A673 (cell line): ENCODE results near the gene CADPS2.

ENCODE experiments used
- EZH2 ChIP-seq: fragments of 200-600 bp; sonication (generic); IDR thresholded peaks from 2 replicates; pipeline ENCODE4 v1.6.1; 2017; ENCODE audit warnings: borderline replicate concordance, low read depth, mild to moderate bottlenecking, mixed read lengths, antibody characterized with exemption, low read length; ENCODE audit not compliant: poor library complexity, severe bottlenecking
- TF ChIP-seq, protein P1 (sequence below): fragments of 300-800, 200-600 bp; sonication (generic); conservative IDR thresholded peaks from 2 replicates; pipeline ENCODE4 v1.5.1; 2017; ENCODE audit warnings: low read depth, mild to moderate bottlenecking, antibody characterized with exemption, low read length, moderate library complexity, mixed read lengths

GRCh38 chr7:122695816-122696215 lies 190.4 kb downstream of the CADPS2 start:
- TF ChIP-seq, protein P1, sequence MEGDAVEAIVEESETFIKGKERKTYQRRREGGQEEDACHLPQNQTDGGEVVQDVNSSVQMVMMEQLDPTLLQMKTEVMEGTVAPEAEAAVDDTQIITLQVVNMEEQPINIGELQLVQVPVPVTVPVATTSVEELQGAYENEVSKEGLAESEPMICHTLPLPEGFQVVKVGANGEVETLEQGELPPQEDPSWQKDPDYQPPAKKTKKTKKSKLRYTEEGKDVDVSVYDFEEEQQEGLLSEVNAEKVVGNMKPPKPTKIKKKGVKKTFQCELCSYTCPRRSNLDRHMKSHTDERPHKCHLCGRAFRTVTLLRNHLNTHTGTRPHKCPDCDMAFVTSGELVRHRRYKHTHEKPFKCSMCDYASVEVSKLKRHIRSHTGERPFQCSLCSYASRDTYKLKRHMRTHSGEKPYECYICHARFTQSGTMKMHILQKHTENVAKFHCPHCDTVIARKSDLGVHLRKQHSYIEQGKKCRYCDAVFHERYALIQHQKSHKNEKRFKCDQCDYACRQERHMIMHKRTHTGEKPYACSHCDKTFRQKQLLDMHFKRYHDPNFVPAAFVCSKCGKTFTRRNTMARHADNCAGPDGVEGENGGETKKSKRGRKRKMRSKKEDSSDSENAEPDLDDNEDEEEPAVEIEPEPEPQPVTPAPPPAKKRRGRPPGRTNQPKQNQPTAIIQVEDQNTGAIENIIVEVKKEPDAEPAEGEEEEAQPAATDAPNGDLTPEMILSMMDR: no peak
- no peak for TF ChIP-seq EZH2
